Activated T-cell treated with anti-CD3 and anti-CD28 coated beads, Interleukin-2, amount 50 U/mL, for 24 hours (primary cell): ENCODE results near the gene MYPOP.

Source experiments
- DNase-seq: peaks from one replicate; pipeline ENCODE4 v3.0.0-alpha.2; 2020
- H3K27ac Mint-ChIP-seq: 2 replicates; pipeline ENCODE4 v1.8.0; 2020; ENCODE audit warnings: mild to moderate bottlenecking, mixed read lengths
- H3K27me3 Mint-ChIP-seq: 2 replicates; pipeline ENCODE4 v1.8.0; 2020; ENCODE audit warnings: mixed read lengths
- H3K36me3 Mint-ChIP-seq: 2 replicates; pipeline ENCODE4 v1.8.0; 2020; ENCODE audit warnings: low read depth, mixed read lengths
- H3K4me1 Mint-ChIP-seq: 2 replicates; pipeline ENCODE4 v1.8.0; 2020; ENCODE audit warnings: low read depth, mixed read lengths
- H3K4me3 Mint-ChIP-seq: 2 replicates; pipeline ENCODE4 v1.8.0; 2020; ENCODE audit warnings: mild to moderate bottlenecking, moderate library complexity, mixed read lengths
- H3K9me3 Mint-ChIP-seq: 2 replicates; pipeline ENCODE4 v1.8.0; 2020; ENCODE audit warnings: mixed read lengths

Gene MYPOP

GRCh38 chr19:45901912-45902650, at the start of gene MYPOP:
Gene MYPOP (minus strand): TSS chr19:45902613. CDS start chr19:45901773, 840 bp downstream.
- DNase-seq = no peak
- H3K27me3 Mint-ChIP-seq = no peaks in the 10 kb centered on the region
- peak within 1 kb of the TSS; percentile 87 for H3K4me3 Mint-ChIP-seq
- H3K36me3 Mint-ChIP-seq = peaks cover 31% of the 10 kb centered on the region
- peaks cover 24% of the 10 kb centered on the region for H3K4me1 Mint-ChIP-seq
- H3K27ac Mint-ChIP-seq = peak within 1 kb of the TSS; percentile 92
- H3K9me3 Mint-ChIP-seq = no peaks in the 10 kb centered on the region

GRCh38 chr19:45947926-45948325, 45.5 kb upstream of the MYPOP start:
- Mint-ChIP-seq H3K27me3 (peaks cover 40% of the 10 kb centered on the region), H3K36me3 (no peaks in the 10 kb centered on the region), H3K4me3 (no peak overlapping the region), H3K27ac (no peak overlapping the region), H3K9me3 (no peaks in the 10 kb centered on the region), H3K4me1 (peaks cover 8% of the 10 kb centered on the region)
- no peak for DNase-seq

GRCh38 chr19:45940515-45940805, 38.0 kb upstream of the MYPOP start:
- Mint-ChIP-seq H3K27ac (no peak overlapping the region), H3K9me3 (no peaks in the 10 kb centered on the region), H3K4me1 (peaks cover 4% of the 10 kb centered on the region), H3K36me3 (no peaks in the 10 kb centered on the region), H3K27me3 (peaks cover 48% of the 10 kb centered on the region), H3K4me3 (no peak overlapping the region)
- no peak for DNase-seq

GRCh38 chr19:45939792-45940514, 37.5 kb upstream of the MYPOP start:
- Mint-ChIP-seq H3K27ac (no peak overlapping the region), H3K9me3 (no peaks in the 10 kb centered on the region), H3K4me1 (peaks cover 4% of the 10 kb centered on the region), H3K27me3 (peaks cover 53% of the 10 kb centered on the region), H3K36me3 (no peaks in the 10 kb centered on the region), H3K4me3 (no peak overlapping the region)
- DNase-seq = no peak

GRCh38 chr19:45938733-45939319, 36.4 kb upstream of the MYPOP start:
- no peaks in the 10 kb centered on the region for H3K36me3 Mint-ChIP-seq
- H3K9me3 Mint-ChIP-seq = no peaks in the 10 kb centered on the region
- H3K4me3 Mint-ChIP-seq = no peak overlapping the region
- peaks cover 63% of the 10 kb centered on the region for H3K27me3 Mint-ChIP-seq
- H3K27ac Mint-ChIP-seq = no peak overlapping the region
- DNase-seq = no peak
- H3K4me1 Mint-ChIP-seq = peaks cover 4% of the 10 kb centered on the region

- Mint-ChIP-seq H3K4me1 (peaks cover 4% of the 10 kb centered on the region), H3K27ac (no peak overlapping the region), H3K27me3 (peaks cover 76% of the 10 kb centered on the region), H3K9me3 (no peaks in the 10 kb centered on the region), H3K36me3 (no peaks in the 10 kb centered on the region), H3K4me3 (no peak overlapping the region)
- DNase-seq = no peak
Measured at GRCh38 chr19:45935267-45935666, 32.9 kb upstream of the MYPOP start.

- DNase-seq = no peak
- no peak overlapping the region for H3K4me3 Mint-ChIP-seq
- no peaks in the 10 kb centered on the region for H3K9me3 Mint-ChIP-seq
- no peaks in the 10 kb centered on the region for H3K36me3 Mint-ChIP-seq
- H3K4me1 Mint-ChIP-seq = peaks cover 3% of the 10 kb centered on the region
- no peak overlapping the region for H3K27ac Mint-ChIP-seq
- peaks cover 73% of the 10 kb centered on the region for H3K27me3 Mint-ChIP-seq
Measured at GRCh38 chr19:45934551-45935230, 32.3 kb upstream of the MYPOP start.

GRCh38 chr19:45933759-45934158, 31.3 kb upstream of the MYPOP start:
- Mint-ChIP-seq H3K4me1 (peaks cover under 1% of the 10 kb centered on the region), H3K27me3 (peaks cover 65% of the 10 kb centered on the region), H3K27ac (no peak overlapping the region), H3K36me3 (no peaks in the 10 kb centered on the region), H3K4me3 (no peak overlapping the region), H3K9me3 (no peaks in the 10 kb centered on the region)
- DNase-seq = no peak

- DNase-seq = no peak
- Mint-ChIP-seq H3K27ac (no peak overlapping the region), H3K4me3 (no peak overlapping the region), H3K4me1 (peaks cover 10% of the 10 kb centered on the region), H3K9me3 (no peaks in the 10 kb centered on the region), H3K36me3 (no peaks in the 10 kb centered on the region), H3K27me3 (peaks cover 45% of the 10 kb centered on the region)
Measured at GRCh38 chr19:45931055-45931454, 28.6 kb upstream of the MYPOP start.

- DNase-seq = no peak
- H3K27ac Mint-ChIP-seq = no peak overlapping the region
- no peaks in the 10 kb centered on the region for H3K9me3 Mint-ChIP-seq
- peaks cover 28% of the 10 kb centered on the region for H3K27me3 Mint-ChIP-seq
- no peak overlapping the region for H3K4me3 Mint-ChIP-seq
- H3K4me1 Mint-ChIP-seq = peaks cover 10% of the 10 kb centered on the region
- no peaks in the 10 kb centered on the region for H3K36me3 Mint-ChIP-seq
Measured at GRCh38 chr19:45929247-45929646, 26.8 kb upstream of the MYPOP start.

- peaks cover 10% of the 10 kb centered on the region for H3K4me1 Mint-ChIP-seq
- peak overlapping the region; percentile 60 for H3K4me3 Mint-ChIP-seq
- H3K27ac Mint-ChIP-seq = peak overlapping the region; percentile 12
- H3K36me3 Mint-ChIP-seq = no peaks in the 10 kb centered on the region
- peaks cover 17% of the 10 kb centered on the region for H3K27me3 Mint-ChIP-seq
- H3K9me3 Mint-ChIP-seq = no peaks in the 10 kb centered on the region
- DNase-seq = peak; percentile 86
Measured at GRCh38 chr19:45927565-45928261, 25.3 kb upstream of the MYPOP start.

- Mint-ChIP-seq H3K9me3 (no peaks in the 10 kb centered on the region), H3K27me3 (peaks cover 7% of the 10 kb centered on the region), H3K27ac (no peak overlapping the region), H3K4me1 (peaks cover 10% of the 10 kb centered on the region), H3K4me3 (no peak overlapping the region), H3K36me3 (no peaks in the 10 kb centered on the region)
- no peak for DNase-seq
Measured at GRCh38 chr19:45924891-45925447, 22.6 kb upstream of the MYPOP start.

GRCh38 chr19:45922281-45922680, 19.9 kb upstream of the MYPOP start:
- Mint-ChIP-seq H3K27me3 (peaks cover 15% of the 10 kb centered on the region), H3K27ac (no peak overlapping the region), H3K4me1 (peaks cover 7% of the 10 kb centered on the region), H3K9me3 (no peaks in the 10 kb centered on the region), H3K4me3 (no peak overlapping the region), H3K36me3 (no peaks in the 10 kb centered on the region)
- no peak for DNase-seq

- no peaks in the 10 kb centered on the region for H3K36me3 Mint-ChIP-seq
- peaks cover 6% of the 10 kb centered on the region for H3K4me1 Mint-ChIP-seq
- no peak overlapping the region for H3K4me3 Mint-ChIP-seq
- H3K27me3 Mint-ChIP-seq = peaks cover 21% of the 10 kb centered on the region
- H3K9me3 Mint-ChIP-seq = no peaks in the 10 kb centered on the region
- H3K27ac Mint-ChIP-seq = no peak overlapping the region
- no peak for DNase-seq
Measured at GRCh38 chr19:45920458-45920857, 18.0 kb upstream of the MYPOP start.
